ENCODE measurements around the gene CCNG2.

The CCNG2 gene

DNA sequence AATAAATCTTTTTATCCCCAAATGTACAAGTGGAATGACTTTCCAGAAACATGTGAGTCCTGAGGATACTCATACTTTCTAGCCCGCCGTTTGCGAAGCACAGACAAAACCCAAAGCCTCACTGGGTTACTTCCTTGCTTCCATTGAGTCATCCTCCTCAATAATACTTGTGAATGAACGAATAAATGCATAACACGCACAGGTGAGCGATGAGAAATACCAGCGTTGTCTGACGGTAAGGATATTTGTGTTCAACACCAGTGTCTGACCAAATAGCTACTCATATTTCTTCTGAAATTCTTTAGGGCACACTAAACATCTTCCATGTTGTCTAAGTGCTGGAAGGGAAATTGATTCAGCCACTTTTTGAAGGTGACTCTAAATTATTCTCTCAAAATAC, 36.0 kb downstream of the CCNG2 start:
- no peak for ATAC-seq
- TF ChIP-seq ZNF8 (CRISPR knock-in tag; IDR thresholded peaks at IDR 0.05), result no peak
- no peak for TF ChIP-seq SNAI2 (CRISPR knock-in tag; IDR thresholded peaks at IDR 0.05)
- no peak for TF ChIP-seq TOX (CRISPR knock-in tag; IDR thresholded peaks at IDR 0.05; ENCODE audit: borderline replicate concordance)
- TF ChIP-seq CSRNP3 (CRISPR knock-in tag; IDR thresholded peaks at IDR 0.05), result no peak

DNA sequence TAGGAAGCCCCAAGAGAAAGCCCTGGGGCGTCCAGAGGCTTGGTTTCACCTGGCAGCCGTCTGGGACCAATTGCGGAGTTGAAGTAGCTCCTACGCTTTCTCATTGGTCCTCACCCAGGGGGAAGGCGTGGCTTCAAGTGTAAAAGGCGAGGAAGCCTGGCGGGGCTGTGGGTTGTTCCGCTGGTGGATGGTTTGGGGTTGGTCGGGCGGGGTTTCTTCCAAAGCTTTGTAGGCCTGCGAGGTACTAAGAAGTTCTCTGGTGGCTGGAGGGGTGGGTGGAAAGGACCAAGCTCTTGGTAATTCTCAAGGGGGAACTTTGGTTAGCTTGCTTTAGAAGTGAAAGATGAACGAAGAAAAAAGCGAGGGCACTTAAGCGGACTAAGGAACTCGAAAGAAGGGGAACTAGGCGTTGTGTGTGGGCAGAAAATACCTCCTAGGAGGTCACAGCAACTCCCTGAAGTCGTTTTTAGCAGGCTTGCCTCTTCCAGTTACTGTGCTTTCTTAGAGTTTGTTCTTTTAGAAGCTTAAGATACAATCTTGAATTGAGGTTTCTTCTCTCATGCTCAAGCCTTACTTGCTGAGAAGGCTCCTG, 36.6 kb downstream of the CCNG2 start:
- ATAC-seq, result no peak

DNA sequence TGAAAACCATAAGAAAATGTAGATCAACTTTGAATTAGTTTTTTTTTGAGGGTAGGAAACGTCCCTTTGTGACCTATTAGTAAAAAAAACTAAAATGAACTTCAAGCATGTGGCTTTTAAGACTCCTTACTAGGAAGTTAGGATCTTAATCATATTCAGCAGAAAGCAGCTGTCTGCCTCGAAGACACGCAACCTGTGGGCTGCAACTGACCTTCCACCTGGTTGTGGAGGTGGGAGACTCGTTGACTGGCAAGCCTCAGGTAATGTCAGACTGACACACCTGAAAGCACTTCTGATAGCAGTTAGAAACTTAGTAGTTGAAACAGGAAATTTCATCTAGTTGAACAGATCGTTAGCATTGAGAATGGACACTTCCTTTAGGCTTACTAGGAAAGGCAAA, 37.4 kb downstream of the CCNG2 start:
- no peak for ATAC-seq
- TF ChIP-seq PPARA (CRISPR knock-in tag; IDR thresholded peaks at IDR 0.05; ENCODE audit: borderline replicate concordance) (no peak), ESRRG (CRISPR knock-in tag; IDR thresholded peaks at IDR 0.05) (no peak), BACH2 (CRISPR knock-in tag; IDR thresholded peaks at IDR 0.05; ENCODE audit: borderline replicate concordance) (no peak), SNAI2 (CRISPR knock-in tag; IDR thresholded peaks at IDR 0.05) (no peak), ZNF565 (CRISPR knock-in tag; conservative IDR thresholded peaks at IDR 0.05; ENCODE audit: low read depth) (no peak)

More for the DNA sequence above, 36.6 kb downstream of the CCNG2 start:
- TF ChIP-seq TOX (CRISPR knock-in tag; IDR thresholded peaks at IDR 0.05; ENCODE audit: borderline replicate concordance) (no peak), ZNF70 (CRISPR knock-in tag; IDR thresholded peaks at IDR 0.05) (no peak), CSDC2 (CRISPR knock-in tag; IDR thresholded peaks at IDR 0.05) (no peak), CSRNP3 (CRISPR knock-in tag; IDR thresholded peaks at IDR 0.05) (no peak), PPARA (CRISPR knock-in tag; IDR thresholded peaks at IDR 0.05; ENCODE audit: borderline replicate concordance) (no peak), BACH2 (CRISPR knock-in tag; IDR thresholded peaks at IDR 0.05; ENCODE audit: borderline replicate concordance) (no peak), OSR1 (CRISPR knock-in tag; IDR thresholded peaks at IDR 0.05) (no peak), ZFP30 (CRISPR knock-in tag; IDR thresholded peaks at IDR 0.05) (no peak)
- TF ChIP-seq, protein P1, sequence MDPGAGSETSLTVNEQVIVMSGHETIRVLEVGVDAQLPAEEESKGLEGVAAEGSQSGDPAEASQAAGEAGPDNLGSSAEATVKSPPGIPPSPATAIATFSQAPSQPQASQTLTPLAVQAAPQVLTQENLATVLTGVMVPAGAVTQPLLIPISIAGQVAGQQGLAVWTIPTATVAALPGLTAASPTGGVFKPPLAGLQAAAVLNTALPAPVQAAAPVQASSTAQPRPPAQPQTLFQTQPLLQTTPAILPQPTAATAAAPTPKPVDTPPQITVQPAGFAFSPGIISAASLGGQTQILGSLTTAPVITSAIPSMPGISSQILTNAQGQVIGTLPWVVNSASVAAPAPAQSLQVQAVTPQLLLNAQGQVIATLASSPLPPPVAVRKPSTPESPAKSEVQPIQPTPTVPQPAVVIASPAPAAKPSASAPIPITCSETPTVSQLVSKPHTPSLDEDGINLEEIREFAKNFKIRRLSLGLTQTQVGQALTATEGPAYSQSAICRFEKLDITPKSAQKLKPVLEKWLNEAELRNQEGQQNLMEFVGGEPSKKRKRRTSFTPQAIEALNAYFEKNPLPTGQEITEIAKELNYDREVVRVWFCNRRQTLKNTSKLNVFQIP (CRISPR knock-in tag; IDR thresholded peaks at IDR 0.05; ENCODE audit: borderline replicate concordance, low read depth), result no peak
- TF ChIP-seq, protein P2, sequence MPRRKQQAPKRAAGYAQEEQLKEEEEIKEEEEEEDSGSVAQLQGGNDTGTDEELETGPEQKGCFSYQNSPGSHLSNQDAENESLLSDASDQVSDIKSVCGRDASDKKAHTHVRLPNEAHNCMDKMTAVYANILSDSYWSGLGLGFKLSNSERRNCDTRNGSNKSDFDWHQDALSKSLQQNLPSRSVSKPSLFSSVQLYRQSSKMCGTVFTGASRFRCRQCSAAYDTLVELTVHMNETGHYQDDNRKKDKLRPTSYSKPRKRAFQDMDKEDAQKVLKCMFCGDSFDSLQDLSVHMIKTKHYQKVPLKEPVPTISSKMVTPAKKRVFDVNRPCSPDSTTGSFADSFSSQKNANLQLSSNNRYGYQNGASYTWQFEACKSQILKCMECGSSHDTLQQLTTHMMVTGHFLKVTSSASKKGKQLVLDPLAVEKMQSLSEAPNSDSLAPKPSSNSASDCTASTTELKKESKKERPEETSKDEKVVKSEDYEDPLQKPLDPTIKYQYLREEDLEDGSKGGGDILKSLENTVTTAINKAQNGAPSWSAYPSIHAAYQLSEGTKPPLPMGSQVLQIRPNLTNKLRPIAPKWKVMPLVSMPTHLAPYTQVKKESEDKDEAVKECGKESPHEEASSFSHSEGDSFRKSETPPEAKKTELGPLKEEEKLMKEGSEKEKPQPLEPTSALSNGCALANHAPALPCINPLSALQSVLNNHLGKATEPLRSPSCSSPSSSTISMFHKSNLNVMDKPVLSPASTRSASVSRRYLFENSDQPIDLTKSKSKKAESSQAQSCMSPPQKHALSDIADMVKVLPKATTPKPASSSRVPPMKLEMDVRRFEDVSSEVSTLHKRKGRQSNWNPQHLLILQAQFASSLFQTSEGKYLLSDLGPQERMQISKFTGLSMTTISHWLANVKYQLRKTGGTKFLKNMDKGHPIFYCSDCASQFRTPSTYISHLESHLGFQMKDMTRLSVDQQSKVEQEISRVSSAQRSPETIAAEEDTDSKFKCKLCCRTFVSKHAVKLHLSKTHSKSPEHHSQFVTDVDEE (CRISPR knock-in tag; IDR thresholded peaks at IDR 0.05), result no peak

- TF ChIP-seq ZNF565 (CRISPR knock-in tag; conservative IDR thresholded peaks at IDR 0.05; ENCODE audit: low read depth) (no peak), PPARA (CRISPR knock-in tag; IDR thresholded peaks at IDR 0.05; ENCODE audit: borderline replicate concordance) (no peak)
- TF ChIP-seq, protein P1 (CRISPR knock-in tag; IDR thresholded peaks at IDR 0.05; ENCODE audit: borderline replicate concordance, low read depth), result no peak
- ATAC-seq, result no peak
Observed at GRCh38 chr4:77194989-77195388, 38.0 kb downstream of the CCNG2 start.

GRCh38 chr4:77196866-77197265, 39.9 kb downstream of the CCNG2 start:
- no peak for ATAC-seq
- TF ChIP-seq ESRRG (CRISPR knock-in tag; IDR thresholded peaks at IDR 0.05) (no peak), CSRNP3 (CRISPR knock-in tag; IDR thresholded peaks at IDR 0.05) (no peak), ARNTL (CRISPR knock-in tag; IDR thresholded peaks at IDR 0.05; ENCODE audit: borderline replicate concordance, low read depth) (no peak), ISL1 (CRISPR knock-in tag; IDR thresholded peaks at IDR 0.05) (no peak), OSR1 (CRISPR knock-in tag; IDR thresholded peaks at IDR 0.05) (no peak), ZFP3 (CRISPR knock-in tag; IDR thresholded peaks at IDR 0.05) (no peak), CSDC2 (CRISPR knock-in tag; IDR thresholded peaks at IDR 0.05) (no peak), PPARA (CRISPR knock-in tag; IDR thresholded peaks at IDR 0.05; ENCODE audit: borderline replicate concordance) (no peak)
- TF ChIP-seq, protein P1 (CRISPR knock-in tag; IDR thresholded peaks at IDR 0.05; ENCODE audit: borderline replicate concordance, low read depth), result no peak
